HG02885 (cell line): ENCODE data around the gene FUT8.

Experiments used
- ATAC-seq: cut with Tn5 transposase; IDR thresholded peaks from one replicate; pipeline ENCODE4 v1.9.1; 2021; ENCODE audit warnings: mild to moderate bottlenecking; ENCODE audit not compliant: unreplicated experiment, poor library complexity

The FUT8 gene

DNA sequence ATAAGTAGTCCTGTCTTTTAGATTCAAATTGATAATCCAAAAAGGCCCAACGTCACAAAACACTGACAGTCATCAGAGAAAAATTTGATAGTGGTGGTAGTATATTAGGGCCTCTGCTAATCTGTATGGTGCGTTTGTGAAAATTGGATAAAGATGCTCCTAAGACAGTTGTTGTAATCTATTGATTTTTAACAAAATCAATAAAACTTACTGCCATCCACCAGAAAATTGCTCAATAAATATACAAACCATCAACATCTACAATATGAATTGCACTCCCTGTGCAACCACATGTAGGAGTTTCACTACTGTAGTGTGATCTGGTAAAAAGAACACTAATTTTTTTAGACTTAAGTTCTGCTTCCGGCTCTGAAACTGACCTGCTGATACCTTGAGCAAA lies 336.8 kb downstream of the FUT8 start:
- no peak for ATAC-seq

DNA sequence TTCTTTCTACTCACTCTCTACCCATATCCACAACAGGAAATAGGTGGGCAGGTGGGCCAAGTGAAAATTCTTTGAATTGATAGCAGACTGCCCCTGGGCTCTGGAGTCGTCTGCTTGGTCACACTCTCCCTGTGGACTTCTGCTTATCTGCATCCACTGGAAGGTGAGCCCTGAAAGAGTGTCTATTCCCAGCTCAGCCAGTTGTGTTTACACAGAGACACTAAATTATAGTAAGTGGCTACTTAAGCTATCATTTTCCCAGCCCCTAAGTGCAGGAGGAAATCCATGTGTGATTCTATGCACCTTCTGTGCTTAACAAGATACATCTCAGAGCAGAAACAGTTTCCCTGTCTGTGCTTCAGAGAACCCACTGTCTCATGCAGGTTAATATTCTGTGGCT lies 338.4 kb downstream of the FUT8 start:
- no peak for ATAC-seq

DNA sequence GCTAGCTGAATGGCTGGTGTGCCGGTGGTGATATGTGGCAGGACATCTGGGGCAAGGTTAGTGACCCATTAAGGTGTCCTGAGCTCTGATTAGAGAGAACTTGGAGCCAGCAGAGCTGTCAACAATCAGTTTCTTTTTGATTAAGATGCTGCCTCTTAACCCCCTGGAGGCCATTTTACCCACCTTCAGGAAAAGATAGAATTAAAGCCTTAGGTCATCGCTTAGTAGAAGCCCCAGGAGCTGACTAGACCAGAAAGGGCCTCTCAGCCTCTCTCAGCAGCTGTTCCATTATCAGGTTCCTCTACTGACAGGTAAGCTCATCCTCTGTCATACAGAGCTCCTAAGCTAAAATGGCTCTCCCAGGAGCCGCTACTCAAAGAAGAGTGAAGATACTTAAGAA lies 339.0 kb downstream of the FUT8 start:
- no peak for ATAC-seq

DNA sequence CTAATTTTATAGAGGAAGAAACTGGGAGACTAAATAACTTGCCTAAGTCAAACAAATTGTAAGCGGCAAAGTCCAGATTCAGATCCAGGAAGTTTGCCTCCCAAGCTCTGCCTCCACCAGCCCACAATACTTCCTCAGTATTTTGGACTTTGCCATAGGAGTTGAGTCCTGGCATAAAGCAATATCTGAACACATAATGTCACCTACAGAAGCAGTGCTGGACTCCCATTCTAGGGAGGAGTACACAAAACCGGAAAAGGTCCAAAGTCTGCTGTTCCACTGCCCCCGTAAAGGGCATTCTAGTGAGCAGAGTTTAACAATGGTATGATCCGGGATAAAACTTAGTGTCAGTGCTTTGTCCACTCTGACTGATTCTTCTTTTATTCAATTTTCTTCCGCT lies 340.5 kb downstream of the FUT8 start:
- no peak for ATAC-seq

DNA sequence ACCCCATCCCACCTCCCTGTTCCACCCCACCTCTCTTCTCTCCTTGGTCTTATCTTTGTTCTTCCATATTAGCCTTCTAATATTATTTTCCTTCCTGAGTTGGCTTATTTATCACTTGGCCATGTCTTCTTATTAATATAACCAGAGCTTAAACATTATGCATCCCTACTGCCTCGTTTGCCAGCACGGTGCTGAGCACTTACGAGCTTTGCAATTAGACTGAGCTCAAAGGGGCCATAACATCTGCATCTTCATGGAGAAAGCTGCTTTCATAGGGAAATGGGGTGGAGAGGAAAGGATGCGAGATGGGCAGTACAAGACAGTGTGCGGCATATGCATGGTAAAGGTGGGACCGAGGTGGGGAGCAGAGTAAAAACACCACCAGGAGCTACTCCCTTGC lies 342.8 kb downstream of the FUT8 start:
- ATAC-seq = no peak

DNA sequence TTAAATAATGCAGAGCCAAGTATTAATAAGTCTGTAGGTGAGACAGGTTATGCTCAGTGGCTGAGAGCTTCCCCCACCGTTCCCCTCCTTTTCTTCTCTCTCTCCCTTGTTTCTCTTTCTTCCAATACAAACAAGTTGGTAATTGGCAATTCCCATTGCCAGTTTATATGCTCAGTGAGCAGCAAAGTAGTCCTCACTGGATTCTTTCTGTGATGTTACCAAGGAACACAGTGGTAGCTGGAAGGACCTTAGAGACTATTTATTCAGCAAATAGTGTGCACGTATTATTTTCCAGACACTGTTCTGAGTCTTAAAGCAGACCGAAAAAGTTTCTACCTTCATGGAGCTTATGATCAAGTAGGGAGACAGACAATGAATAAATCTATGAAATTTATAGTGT lies 344.4 kb downstream of the FUT8 start:
- ATAC-seq = no peak

DNA sequence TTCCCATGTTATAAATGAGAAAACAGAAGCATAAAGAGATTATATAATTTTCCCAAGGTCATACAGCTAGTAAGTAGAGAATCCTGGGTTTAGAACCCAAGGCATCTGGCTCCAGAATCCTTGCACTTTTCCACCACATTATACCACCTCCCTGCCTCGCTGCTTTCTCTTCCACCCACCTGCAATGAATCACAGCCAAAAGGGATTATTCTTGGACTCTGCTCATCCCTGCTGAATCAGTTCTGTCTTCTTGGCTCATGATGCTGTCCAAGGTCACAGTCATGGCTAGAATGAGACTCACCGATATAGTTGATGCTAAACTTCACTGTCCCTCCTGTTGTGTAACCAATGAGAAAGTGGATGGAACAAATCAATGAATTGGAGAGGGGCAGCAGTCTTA lies 356.6 kb downstream of the FUT8 start:
- no peak for ATAC-seq

DNA sequence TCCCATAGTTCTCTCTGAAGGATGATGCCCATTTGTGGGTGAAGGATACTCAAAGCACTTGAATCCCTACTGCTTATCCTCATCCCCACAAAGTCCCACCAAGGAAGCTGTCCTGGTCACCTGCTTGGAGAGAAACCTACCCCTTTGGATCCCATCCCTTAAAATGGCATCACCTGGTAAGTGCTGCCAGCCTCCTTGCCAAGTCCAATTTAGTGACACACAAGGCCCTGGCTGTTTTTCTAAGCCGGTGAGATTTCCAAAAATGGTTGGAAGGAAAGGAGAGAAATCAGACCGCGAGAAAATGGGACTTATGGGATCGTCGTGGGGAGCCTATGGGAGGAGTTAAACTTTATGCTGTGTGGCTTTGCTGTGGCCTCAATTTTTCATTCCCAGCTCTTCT lies 358.2 kb downstream of the FUT8 start:
- no peak for ATAC-seq

DNA sequence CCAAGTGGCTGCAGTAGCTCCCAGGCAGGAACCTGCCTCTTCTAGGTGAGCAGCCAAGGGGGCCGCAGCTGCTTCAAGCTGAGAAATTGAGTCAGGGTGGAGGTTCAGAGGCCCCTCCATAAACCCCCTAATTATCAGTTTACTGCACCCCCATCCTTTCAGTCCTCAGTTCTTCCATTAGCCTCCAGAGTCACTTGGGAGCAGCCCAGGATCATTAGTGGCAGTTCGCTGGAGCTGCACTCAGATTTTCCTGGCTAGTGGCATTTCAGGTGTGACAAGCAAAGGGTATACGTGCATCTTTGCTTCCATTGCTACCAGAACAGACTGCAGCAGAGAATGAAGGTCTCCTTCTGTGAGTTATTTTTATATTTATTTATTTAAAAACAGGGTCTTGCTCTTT lies 358.7 kb downstream of the FUT8 start:
- no peak for ATAC-seq

DNA sequence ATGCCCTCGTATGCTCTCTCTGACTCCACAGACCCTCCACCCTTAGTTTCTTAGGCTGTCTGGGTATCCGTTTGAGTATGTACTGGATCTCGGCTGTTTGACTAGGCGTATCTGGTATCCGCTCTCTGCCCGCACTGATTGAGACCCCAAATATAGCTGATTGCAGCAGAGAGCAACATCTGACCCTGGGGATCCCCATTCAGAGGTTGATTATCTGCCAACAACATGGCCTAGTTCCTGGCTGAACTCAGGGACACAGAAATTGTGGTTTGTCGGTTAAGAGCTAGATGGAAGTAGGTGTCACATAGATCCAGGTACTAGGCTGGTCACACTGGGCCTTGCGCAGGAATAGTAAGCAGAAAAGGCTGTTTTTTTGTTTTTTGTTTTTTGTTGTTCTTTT lies 359.9 kb downstream of the FUT8 start:
- no peak for ATAC-seq

DNA sequence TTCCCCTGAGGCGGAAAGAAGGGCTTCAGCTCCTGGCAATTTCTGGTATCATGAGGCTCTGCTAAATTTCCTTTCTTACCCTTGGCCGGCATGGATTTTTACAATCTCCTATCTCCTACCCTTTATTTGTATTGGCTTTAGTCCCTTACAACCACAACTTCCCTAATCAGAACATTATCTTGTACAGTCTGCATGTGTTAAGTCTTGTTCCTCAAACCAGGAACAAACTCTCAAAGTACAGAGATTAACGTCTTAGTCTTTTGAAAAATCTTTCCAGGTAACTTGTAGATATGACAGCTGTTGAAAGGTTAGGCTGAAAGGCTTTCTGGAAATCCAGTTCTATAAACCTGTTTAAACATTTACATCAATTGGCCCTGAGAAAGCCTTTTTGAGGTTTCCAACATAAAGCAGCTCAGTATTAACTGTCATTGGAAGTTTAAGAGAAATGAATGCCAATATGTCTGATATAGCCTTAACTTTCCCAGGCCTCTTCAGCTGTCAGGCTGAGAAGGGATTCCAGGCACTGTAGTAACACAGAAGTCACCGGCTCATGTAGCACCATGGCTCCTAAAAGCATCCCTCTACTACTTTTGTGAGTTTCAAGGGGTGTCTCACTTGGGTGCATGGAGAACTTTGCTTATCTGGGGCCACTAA lies 360.5 kb downstream of the FUT8 start:
- ATAC-seq = no peak

DNA sequence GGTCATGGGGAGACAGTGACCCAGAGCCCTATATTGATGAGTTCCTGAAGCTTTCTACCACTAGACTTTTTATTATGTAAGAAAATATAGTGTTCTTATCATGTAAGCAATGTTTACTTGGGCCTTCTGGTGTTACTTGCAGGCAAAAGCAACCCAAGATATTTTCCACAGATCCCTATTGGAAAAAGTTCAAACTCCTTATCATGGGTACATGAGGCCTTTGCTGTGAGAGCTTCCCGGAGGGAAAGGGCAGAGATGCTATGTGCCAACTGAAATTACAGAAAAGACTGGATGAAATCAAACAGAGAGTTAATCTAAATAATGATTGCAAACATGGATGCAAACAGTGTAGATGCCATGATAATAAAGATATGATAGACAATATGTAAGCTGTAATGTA lies 361.5 kb downstream of the FUT8 start:
- ATAC-seq = no peak

DNA sequence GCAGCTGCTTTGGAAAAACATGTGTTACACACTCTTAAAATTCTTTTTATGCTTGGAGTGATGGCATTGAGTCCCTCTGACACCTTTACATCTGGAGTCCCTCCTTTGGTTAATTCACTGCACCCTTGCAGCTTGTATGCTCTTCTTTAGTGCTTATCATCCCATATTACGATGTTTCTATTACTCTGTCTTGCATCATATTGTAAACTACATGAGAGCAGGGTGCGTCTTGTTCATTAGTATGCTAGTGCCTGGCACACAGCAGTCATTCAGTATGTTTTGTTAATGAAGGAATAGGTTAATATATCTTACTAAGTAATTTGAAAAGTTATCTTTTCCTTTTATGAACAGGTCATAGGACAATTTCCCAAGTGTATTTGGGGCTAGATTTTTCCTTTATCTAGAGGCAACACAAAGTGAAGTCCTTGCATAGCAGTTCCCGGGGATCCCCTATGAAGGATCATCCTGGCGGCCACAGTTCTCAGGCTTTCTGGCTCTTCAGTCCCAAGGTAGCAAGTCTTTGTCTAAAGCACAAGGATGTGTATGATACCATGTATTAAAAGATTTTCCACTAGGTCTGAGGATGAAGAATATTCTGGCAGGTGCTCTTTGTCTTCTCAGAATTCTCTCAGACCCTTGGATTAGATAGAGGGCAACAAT lies 363.8 kb downstream of the FUT8 start:
- no peak for ATAC-seq

DNA sequence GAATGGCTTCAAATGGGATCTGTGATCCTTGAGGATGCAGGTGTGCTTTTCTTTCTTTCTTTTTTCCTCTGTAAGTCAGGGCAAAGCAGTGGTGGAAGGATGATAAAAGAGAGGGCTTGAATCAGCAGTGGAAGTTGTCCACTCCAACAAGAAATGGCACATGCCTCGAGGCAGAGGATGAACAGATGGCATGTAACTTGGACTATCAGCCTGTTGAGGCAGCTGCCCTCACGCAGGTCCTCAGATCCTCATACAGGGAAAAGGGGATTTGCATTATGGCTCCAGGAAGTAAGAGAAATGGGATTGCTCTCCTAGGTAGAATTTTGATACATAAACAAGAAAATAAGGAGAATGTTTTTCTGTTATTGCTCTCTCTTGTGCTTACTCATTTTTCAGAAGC lies 368.0 kb downstream of the FUT8 start:
- ATAC-seq = no peak

DNA sequence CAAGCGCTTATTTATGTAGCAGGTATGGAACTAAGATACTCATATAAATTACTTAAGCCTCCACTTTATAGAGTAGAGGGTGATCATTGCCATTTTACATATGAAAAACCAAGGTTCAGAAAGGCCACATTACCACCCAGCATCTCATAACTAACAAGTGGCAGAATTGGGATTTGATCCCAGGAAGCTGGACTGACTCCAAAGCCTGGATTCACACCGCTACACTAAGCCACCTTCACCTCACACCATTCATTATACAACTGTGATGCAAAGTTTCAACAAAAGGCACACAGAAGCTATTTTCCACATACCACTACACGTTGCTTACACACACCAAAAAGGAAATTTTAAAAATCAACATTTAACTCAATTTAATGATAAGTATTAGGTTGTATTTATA lies 370.6 kb downstream of the FUT8 start:
- no peak for ATAC-seq

DNA sequence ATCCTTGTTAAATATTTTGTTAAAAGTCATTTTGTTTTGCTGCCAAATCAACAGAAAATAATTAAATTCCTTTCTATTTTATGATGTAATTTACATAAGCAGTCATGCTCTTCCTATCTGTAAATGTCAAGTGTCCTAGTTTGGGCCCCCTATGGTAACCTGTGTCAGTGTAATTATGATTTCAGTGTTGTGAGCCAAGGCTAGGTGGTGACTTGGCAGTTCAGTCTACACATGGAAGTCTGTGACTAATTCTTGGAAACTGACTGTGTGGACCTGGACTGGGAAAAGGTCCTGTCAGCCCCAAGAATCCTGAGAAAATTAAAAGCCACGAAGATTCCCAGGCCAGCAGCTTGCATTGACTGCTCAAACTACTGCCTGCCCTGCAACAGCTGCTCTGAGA lies 371.0 kb downstream of the FUT8 start:
- ATAC-seq = no peak

DNA sequence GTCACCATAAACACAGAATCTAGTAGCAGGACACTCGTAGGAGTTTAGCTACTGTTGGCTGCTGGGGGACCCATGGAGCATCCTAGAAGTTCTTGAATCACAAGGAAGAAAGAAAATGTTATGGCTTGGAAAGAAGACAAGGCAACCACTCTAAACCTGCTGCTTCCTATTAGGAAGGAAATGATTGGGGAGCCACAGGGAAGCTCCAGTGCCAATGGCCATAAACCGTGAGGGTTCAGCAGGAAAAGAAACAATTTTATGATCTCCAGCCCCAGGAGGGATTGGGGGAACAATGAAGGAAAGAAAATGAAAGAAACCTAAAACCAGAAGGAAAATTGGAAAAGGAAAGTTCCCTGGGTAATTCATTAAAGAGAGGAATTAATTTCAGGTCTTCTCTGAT lies 372.0 kb downstream of the FUT8 start:
- ATAC-seq = no peak

DNA sequence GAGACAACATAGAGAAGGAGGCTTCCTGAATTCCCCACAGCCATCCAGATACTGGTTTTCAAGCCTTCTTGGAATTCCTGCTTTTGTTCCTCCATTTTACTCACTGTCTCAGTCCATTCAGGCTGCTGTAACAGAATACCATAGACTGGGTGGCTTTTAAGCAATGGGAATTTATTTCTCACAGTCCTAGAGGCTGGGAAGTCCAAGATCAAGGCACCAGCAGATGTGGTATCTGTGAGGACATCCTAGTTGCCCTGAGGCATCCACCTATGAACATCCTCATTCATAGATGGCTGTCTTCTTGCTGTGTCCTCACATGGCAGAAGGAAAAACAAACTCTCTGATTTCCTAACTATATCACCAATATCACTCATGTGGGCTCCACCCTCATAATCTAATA lies 374.9 kb downstream of the FUT8 start:
- no peak for ATAC-seq

DNA sequence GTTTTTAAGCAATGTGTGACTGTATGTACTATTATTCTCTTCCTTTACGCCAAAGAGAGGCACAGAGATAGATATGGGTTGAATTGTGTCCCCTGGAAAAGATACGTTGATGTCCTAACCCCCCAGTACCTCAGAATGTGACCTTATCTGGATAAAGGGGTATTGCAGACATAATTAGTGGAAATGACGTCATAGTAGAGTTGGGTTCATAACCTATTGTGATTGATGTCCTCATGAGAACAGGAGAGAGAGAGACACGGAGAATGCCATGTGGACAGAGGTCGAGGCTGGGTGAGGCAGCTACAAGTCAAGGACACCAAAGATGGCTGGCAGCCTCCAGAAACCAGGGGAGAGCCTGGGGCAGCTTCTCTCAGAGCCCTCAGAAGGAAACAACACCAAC lies 376.3 kb downstream of the FUT8 start:
- ATAC-seq = no peak

DNA sequence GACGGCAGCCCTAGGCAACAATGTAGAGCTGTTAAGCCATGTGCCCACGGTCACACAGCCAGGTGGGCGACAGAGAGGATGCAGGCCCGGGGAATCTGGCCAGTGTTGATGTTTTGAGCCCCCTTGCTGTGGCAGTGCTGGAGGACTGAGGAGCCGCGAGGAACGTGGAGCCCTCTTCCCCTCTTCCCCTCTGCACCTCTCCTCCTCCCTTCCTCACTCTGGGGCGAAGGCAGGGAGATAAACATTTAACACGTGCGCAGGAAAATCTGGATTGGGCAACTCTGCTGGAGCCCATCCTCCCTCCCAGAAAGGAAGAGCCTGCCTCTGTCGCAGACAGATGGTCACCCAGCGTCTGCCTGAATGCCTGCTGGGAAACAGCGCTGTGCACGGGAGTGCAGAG lies 376.8 kb downstream of the FUT8 start:
- ATAC-seq = no peak

DNA sequence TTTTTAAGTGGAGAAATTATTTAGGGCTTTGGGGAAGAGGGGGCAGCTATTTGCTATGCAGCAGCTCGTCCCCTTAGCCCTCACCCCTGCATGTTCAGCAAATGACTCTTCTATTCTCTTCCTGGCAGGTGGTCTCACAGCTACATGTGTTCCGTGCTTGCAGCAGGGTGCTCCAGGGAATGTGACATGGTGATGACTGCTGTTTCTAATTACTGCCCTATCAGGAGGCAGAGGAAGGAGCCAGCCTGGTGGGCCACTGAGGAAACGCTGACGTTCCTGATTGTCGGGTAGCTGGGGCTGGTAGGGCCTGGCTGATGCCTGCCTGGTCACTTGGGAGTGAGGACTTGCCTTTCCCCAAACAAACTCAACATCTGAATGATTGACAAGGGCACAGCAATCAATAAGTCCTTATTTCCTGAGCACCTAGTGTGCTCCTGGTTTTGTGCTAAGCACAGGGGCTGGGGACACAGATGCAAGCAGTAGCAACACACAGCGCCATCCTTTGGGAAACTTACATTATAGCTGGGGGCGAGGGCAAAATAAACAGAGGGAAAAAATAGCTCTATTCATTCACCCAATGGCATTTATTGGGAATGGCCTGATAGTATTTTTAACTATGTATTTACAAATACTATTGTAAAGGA lies 377.8 kb downstream of the FUT8 start:
- ATAC-seq = no peak
